Neural cell (in vitro differentiated cells): ENCODE data around the gene HIP1.
"Not testable (repeated sequence)": the region's sequence is repeated elsewhere in the genome, so short reads cannot be mapped to it uniquely, and the experiment has no call there.

ENCODE experiments used
- EP300 ChIP-seq: fragments of 450-650 bp; conservative IDR thresholded peaks from 2 replicates; pipeline ENCODE4 v1.6.1; 2014; ENCODE audit warnings: antibody characterized with exemption, mild to moderate bottlenecking, moderate library complexity; ENCODE audit not compliant: poor library complexity, severe bottlenecking
- EZH2 ChIP-seq: fragments of 200-600, 300-800 bp; shearing (Covaris generic), sonication (generic); IDR thresholded peaks from 2 replicates; pipeline ENCODE4 v1.6.1; 2014; ENCODE audit warnings: antibody characterized with exemption, low read length, borderline replicate concordance, mild to moderate bottlenecking; ENCODE audit not compliant: insufficient read depth, poor library complexity, severe bottlenecking
- POLR2AphosphoS5 ChIP-seq: IDR thresholded peaks from 2 replicates; pipeline ENCODE4 v1.6.1; 2012
- RAD21 ChIP-seq: fragments of 450-650 bp; conservative IDR thresholded peaks from 2 replicates; pipeline ENCODE4 v1.6.1; 2014; ENCODE audit warnings: antibody characterized with exemption, mild to moderate bottlenecking, moderate library complexity
- SMC3 ChIP-seq: fragments of 450-650 bp; conservative IDR thresholded peaks from 2 replicates; pipeline ENCODE4 v1.6.1; 2014; ENCODE audit warnings: antibody characterized with exemption, mild to moderate bottlenecking, moderate library complexity; ENCODE audit not compliant: poor library complexity
- TAF1 ChIP-seq: IDR thresholded peaks from 2 replicates; pipeline ENCODE4 v1.6.1; 2012; ENCODE audit warnings: low read depth
- TF ChIP-seq, protein P1 (sequence below): fragments of 450-650 bp; IDR thresholded peaks from 2 replicates; pipeline ENCODE4 v1.5.1; 2014; ENCODE audit warnings: antibody characterized with exemption, mild to moderate bottlenecking, moderate library complexity; ENCODE audit not compliant: poor library complexity, severe bottlenecking
- TF ChIP-seq, protein P2 (sequence below): IDR thresholded peaks from 2 replicates; pipeline ENCODE4 v1.6.1; 2012; ENCODE audit warnings: borderline replicate concordance

DNA sequence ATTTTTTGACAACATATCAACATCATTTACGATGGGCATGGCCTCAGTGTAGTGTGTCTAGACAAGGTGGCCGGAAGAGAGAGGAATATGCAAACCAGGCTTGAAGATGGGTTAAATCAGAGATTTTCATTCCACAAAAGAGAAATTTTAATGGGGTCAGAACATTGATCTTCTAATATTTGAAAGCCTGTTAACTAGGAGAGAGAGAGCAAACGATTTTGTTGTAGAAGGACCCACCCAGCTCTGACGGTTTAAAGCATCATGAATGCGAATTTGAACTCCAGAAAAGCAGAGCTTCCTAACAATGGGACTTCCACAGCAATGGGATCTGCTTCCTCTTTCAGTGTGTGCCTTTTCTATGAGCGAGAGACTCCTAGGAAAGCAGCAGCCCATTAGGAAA, 246.7 kb downstream of the HIP1 start, which contains the start of gene SPDYE5:
- not testable (repeated sequence) for TF ChIP-seq RAD21, SMC3, TAF1, POLR2AphosphoS5, EZH2, EP300
- TF ChIP-seq, protein P1, sequence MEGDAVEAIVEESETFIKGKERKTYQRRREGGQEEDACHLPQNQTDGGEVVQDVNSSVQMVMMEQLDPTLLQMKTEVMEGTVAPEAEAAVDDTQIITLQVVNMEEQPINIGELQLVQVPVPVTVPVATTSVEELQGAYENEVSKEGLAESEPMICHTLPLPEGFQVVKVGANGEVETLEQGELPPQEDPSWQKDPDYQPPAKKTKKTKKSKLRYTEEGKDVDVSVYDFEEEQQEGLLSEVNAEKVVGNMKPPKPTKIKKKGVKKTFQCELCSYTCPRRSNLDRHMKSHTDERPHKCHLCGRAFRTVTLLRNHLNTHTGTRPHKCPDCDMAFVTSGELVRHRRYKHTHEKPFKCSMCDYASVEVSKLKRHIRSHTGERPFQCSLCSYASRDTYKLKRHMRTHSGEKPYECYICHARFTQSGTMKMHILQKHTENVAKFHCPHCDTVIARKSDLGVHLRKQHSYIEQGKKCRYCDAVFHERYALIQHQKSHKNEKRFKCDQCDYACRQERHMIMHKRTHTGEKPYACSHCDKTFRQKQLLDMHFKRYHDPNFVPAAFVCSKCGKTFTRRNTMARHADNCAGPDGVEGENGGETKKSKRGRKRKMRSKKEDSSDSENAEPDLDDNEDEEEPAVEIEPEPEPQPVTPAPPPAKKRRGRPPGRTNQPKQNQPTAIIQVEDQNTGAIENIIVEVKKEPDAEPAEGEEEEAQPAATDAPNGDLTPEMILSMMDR, result not testable (repeated sequence)
- TF ChIP-seq, protein P2, sequence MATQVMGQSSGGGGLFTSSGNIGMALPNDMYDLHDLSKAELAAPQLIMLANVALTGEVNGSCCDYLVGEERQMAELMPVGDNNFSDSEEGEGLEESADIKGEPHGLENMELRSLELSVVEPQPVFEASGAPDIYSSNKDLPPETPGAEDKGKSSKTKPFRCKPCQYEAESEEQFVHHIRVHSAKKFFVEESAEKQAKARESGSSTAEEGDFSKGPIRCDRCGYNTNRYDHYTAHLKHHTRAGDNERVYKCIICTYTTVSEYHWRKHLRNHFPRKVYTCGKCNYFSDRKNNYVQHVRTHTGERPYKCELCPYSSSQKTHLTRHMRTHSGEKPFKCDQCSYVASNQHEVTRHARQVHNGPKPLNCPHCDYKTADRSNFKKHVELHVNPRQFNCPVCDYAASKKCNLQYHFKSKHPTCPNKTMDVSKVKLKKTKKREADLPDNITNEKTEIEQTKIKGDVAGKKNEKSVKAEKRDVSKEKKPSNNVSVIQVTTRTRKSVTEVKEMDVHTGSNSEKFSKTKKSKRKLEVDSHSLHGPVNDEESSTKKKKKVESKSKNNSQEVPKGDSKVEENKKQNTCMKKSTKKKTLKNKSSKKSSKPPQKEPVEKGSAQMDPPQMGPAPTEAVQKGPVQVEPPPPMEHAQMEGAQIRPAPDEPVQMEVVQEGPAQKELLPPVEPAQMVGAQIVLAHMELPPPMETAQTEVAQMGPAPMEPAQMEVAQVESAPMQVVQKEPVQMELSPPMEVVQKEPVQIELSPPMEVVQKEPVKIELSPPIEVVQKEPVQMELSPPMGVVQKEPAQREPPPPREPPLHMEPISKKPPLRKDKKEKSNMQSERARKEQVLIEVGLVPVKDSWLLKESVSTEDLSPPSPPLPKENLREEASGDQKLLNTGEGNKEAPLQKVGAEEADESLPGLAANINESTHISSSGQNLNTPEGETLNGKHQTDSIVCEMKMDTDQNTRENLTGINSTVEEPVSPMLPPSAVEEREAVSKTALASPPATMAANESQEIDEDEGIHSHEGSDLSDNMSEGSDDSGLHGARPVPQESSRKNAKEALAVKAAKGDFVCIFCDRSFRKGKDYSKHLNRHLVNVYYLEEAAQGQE, result not testable (repeated sequence)
